Activated T-helper 1 cell treated with Interleukin-2 at 50 U/mL for 16 hours (primary cell): ENCODE results near the gene PRM1.

ENCODE experiments used
- DNase-seq: peaks from one replicate; pipeline ENCODE4 v3.0.0-alpha.2; 2020; ENCODE audit warnings: low read depth

PRM1 gene

DNA sequence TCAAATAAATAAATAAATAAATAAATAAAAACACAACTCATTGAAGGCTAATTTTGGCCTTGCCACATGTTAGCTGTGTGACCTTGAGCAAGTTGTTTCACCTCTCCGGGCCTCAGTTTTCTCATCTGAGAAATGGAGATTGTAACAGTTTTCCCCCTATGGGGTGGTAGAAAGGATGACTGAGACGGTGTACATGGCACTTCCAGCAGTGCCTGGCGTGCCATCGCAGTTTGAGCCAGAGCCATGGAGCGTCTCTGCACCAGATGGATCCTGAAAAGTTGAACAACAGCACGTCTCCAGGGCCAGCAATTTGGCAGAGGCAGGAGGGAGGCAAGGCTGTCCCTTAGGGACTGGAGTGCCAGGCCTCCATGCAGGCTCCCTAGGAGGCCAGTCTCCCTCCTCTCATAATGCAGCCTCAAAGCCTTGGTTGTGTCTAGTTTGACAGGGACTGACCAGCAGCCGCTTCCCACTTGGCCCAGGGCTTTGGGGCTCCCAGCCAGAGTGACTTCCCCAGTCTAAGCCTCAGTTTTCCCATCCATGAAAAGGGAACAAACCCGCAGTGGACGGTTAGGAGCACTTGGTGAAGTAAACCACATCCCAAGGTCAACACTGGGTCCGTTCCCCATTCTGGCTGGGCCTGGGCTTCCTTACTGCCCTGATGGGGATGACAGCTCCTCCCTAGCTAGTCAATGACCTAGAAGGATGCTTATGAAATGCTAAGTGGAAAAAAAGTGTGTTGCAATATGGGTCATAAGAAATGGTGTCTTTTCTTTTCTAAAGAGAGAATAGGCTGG lies 44.5 kb downstream of the PRM1 start:
- DNase-seq: no peak

DNA sequence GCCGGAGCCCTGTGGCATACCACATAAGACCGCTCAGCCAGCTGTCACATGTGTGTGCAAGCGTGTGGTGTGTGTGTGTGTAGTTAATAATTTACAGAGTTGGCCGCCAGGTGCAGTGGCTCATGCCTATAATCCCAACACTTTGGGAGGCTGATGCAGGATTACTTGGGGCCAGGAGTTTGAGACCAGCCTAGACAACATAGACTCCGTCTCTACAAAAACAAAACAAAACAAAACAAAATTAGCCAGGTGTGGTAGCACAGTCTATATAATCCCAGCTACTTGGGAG lies 45.5 kb downstream of the PRM1 start:
- no peak for DNase-seq

GRCh38 chr16:11234884-11235702 lies 46.0 kb downstream of the PRM1 start:
- no peak for DNase-seq

DNA sequence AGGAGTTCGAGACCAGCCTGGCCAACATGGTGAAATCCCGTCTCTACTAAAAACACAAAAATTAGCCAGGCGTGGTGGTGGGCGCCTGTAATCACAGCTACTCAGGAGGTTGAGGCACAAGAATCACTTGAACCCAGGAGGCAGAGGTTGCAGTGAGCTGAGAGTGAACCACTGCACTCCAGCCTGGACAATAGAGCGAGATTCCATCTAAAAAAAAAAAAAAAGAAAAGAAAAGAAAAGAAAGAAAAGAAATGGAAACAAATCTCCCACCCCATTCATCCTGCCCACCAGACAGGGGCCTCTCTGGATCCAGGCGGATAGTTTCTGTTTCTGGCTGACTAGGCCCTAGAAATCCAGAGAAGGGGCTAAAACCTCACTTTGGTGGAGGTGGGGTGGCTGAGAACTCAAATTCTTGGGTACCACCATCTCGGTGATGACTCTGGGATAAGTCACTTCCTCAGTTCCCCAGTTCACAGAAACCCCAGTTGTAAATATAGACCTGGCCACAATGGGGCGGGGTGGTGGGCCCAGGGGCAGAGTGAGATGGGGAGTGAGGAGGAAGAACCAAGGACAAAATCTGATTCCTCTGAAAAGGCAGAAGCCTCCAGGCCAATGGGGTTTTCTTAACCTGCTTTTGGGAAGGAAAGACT lies 47.3 kb downstream of the PRM1 start:
- peak; percentile 38 for DNase-seq

DNA sequence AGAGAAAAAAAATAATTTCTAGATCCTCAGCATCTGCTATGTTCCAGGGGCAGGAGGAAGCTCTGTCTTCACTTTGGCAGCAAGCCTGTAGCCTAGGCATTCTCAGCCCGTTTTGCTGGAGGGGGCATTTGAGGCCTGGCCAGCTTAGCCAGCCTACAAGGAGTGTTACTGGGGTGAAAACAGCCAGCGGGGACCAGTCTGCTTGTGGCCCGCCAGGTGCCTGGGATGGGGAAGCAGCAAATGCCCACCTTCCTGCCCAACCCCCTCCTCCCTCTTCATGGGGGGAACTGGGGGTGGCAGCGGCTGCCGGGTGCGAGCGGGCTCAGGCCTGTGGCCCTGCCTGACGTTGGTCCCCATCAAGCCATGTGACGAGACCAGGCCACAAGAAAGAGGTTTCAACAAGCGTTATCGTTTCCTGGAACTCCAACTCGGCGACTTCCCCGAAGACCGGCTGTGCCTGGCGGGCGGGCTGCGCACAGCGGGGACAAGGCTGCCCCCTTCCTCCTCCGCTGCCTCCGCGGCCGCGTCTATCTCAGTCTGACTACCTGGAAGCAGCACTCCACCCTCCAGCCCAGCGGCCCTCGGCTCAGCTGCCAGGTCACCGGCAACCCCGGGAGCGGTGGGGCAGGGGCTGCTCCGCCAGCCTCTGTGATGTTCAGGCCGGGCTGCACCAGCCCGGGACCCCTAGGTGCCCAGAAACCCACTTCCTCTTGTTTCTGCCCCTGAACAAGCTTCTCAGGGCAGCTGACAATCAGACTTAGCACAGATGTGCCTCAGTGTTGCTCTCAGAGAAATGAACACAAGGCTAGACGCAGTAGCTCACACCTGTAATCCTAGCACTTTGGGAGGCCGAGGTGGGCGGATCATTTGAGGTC lies 48.0 kb downstream of the PRM1 start:
- DNase-seq: peak; percentile 85

DNA sequence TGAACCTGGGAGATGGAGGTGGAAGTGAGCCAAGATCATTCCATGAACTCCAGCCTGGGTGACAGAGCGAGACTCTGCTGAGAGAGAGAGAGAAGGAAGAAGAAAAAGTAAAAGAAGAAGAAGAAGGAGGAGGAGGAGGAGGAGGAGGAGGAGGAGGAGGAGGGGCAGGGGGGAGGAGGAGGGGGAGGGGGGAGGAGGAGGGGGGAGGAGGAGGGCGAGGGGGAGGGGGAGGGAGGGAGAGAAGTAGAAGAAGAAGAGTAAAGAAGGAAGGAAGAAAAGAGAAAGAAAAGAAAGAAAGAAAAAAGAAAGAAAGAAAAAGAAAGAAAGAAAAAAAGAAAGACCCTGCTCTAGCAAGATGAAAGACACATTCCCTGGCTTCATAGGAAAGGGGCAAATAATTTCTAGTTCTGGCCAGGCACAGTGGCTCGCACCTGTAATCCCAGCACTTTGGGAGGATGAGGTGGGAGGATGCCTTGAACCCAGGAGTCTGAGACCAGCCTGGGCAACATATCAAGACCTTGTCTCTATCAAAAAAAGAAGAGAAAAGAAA lies 48.8 kb downstream of the PRM1 start:
- no peak for DNase-seq

- DNase-seq: no peak
These were observed 49.7 kb downstream of the PRM1 start for GRCh38 chr16:11231367-11231970.
